Keratinocyte (primary cell): Measurements from ENCODE around the gene TPST2.

ENCODE experiments used
- EZH2 ChIP-seq: IDR thresholded peaks from one replicate; pipeline ENCODE4 v1.6.1; 2012; ENCODE audit warnings: inconsistent platforms, mild to moderate bottlenecking, low read length, moderate library complexity
- TF ChIP-seq, protein P1 (sequence below), 3 experiments: IDR thresholded peaks in 1 of 3; conservative IDR thresholded peaks in 1 of 3; optimal IDR thresholded peaks in 1 of 3; 2 replicates in 2 of 3; 3 replicates in 1 of 3; pipeline versions ENCODE3 to v1.5.1; 2011; ENCODE audit warnings: low read length in 3 of 3, mild to moderate bottlenecking in 3 of 3, moderate library complexity in 2 of 3, control low read depth in 1 of 3, inconsistent platforms in 1 of 3; ENCODE audit not compliant: insufficient read depth in 2 of 3; ENCODE audit errors: extremely low read depth in 1 of 3

DNA sequence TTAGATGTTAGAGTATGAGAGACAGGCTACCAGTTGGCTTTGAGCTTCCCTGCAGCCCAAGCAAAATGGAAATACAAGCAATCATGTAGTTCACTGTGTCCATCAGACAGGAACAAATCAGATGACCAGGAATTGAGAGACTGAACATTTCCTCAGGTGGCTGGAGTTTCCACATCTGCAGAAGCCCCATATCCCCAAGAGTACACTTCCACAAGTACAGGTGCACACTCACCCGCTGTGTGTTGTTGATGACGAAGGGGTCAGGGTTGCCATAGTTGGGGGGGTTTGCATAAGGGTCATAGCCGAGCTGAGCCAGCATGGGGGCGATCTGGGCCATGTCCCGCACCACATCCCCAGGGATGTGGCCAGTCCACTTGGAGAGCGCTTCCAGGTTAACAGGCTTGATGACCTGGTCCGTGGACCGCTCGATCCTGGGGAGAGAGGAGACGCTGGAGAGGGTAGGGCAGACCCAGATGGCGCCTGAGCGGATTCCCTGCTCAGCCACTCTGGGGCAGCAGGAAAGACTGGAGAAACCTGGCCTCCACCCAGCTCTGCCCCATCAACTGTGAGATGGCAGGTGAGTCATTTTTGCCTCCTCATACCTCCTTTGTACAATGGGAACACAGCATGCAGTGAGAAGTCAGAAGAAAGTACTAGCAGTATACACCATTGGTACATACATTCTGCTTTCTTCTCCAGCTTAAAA is 53.7 kb downstream of the TPST2 start:
- no peak for TF ChIP-seq EZH2
- TF ChIP-seq, protein P1, sequence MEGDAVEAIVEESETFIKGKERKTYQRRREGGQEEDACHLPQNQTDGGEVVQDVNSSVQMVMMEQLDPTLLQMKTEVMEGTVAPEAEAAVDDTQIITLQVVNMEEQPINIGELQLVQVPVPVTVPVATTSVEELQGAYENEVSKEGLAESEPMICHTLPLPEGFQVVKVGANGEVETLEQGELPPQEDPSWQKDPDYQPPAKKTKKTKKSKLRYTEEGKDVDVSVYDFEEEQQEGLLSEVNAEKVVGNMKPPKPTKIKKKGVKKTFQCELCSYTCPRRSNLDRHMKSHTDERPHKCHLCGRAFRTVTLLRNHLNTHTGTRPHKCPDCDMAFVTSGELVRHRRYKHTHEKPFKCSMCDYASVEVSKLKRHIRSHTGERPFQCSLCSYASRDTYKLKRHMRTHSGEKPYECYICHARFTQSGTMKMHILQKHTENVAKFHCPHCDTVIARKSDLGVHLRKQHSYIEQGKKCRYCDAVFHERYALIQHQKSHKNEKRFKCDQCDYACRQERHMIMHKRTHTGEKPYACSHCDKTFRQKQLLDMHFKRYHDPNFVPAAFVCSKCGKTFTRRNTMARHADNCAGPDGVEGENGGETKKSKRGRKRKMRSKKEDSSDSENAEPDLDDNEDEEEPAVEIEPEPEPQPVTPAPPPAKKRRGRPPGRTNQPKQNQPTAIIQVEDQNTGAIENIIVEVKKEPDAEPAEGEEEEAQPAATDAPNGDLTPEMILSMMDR (optimal IDR thresholded peaks at IDR 0.05 in 1 of 3, IDR thresholded peaks at IDR 0.05 in 1 of 3, conservative IDR thresholded peaks at IDR 0.05 in 1 of 3; ENCODE audit: extremely low read depth in 1 of 3, insufficient read depth in 2 of 3, low read length in 3 of 3): peak in 1 of 3 experiments; percentile 6
